Breast epithelium (tissue), 3 donors: ENCODE measurements around the gene NR2C2.

Source experiments
- CTCF ChIP-seq, 3 donors: fragments of 450-650 bp; IDR thresholded peaks; one replicate each; pipeline ENCODE4 v1.5.1; 2016 to 2017; ENCODE audit warnings: antibody characterized with exemption in 3 of 3, mild to moderate bottlenecking in 3 of 3, moderate library complexity in 3 of 3
- POLR2A ChIP-seq: fragments of 450-650 bp; IDR thresholded peaks from one replicate; pipeline ENCODE4 v1.6.1; 2016; ENCODE audit warnings: antibody characterized with exemption, mild to moderate bottlenecking, moderate library complexity

- TF ChIP-seq POLR2A (no peak), CTCF (IDR thresholded peaks at IDR 0.05) (no peak)
Measured at GRCh38 chr3:14980689-14981088, 33.3 kb downstream of the NR2C2 start.
